Choroid plexus epithelial cell (primary cell): ENCODE data around the gene PTPN18.

ENCODE experiments used
- DNase-seq: peaks from one replicate; pipeline ENCODE4 v3.0.0-alpha.2; 2010; ENCODE audit warnings: low read depth
- H3K4me3 ChIP-seq: 2 replicates; pipeline ENCODE4 v1.5.1; 2011; ENCODE audit warnings: low read depth, mild to moderate bottlenecking, control low read depth, low read length, moderate library complexity
- CTCF ChIP-seq: conservative IDR thresholded peaks from 2 replicates; pipeline ENCODE4 v1.5.1; 2011; ENCODE audit warnings: low read depth, mild to moderate bottlenecking, control low read depth, inconsistent platforms, low read length, moderate library complexity

Gene PTPN18

GRCh38 chr2:130372833-130373807 lies 17.3 kb downstream of the PTPN18 start:
- no peak for DNase-seq
- TF ChIP-seq CTCF: no peak
- peak overlapping the region; percentile 87 for H3K4me3 ChIP-seq

- TF ChIP-seq CTCF: no peak
- H3K4me3 ChIP-seq: peak overlapping the region; percentile 87
- DNase-seq: no peak
Measured at GRCh38 chr2:130373808-130374365, 18.0 kb downstream of the PTPN18 start.

GRCh38 chr2:130374587-130375290 lies 18.9 kb downstream of the PTPN18 start:
- no peak for TF ChIP-seq CTCF
- no peak overlapping the region for H3K4me3 ChIP-seq
- DNase-seq: peak; percentile 51

GRCh38 chr2:130375291-130376266 lies 19.7 kb downstream of the PTPN18 start:
- no peak for DNase-seq

GRCh38 chr2:130376433-130377293 lies 20.8 kb downstream of the PTPN18 start:
- no peak for DNase-seq
- no peak overlapping the region for H3K4me3 ChIP-seq

More at GRCh38 chr2:130375291-130376266, 19.7 kb downstream of the PTPN18 start:
- H3K4me3 ChIP-seq: no peak overlapping the region
- TF ChIP-seq CTCF: no peak

More at GRCh38 chr2:130376433-130377293, 20.8 kb downstream of the PTPN18 start:
- TF ChIP-seq CTCF: peak; percentile 41
